Measurements from ENCODE around the gene APOBEC2. TPM values are rescaled to one million over a fixed set of nuclear protein-coding genes. Genes with fewer than 3 reads are reported as not detected.
"Not testable (repeated sequence)": the region's sequence is repeated elsewhere in the genome, so short reads cannot be mapped to it uniquely, and the experiment has no call there.

Gene APOBEC2
- polyA plus RNA-seq (ENCODE audit: insufficient read length): 433 TPM

- DNase-seq: peak; percentile 31
These were observed at the start of gene APOBEC2 for GRCh38 chr6:41053041-41053440. Gene APOBEC2 (plus strand): TSS chr6:41053202. CDS start chr6:41053348, 146 bp downstream.

- DNase-seq: peak; percentile 29
These were observed 46.8 kb upstream of the APOBEC2 start for GRCh38 chr6:41006217-41006616.

GRCh38 chr6:41006980-41007379 is 46.0 kb upstream of the APOBEC2 start:
- DNase-seq: not testable (repeated sequence)

- no peak for DNase-seq
These were observed 45.0 kb upstream of the APOBEC2 start for GRCh38 chr6:41008011-41008410.

- no peak for DNase-seq
These were observed 43.3 kb upstream of the APOBEC2 start for GRCh38 chr6:41009669-41010068.

- DNase-seq: no peak
These were observed 41.3 kb upstream of the APOBEC2 start for GRCh38 chr6:41011673-41012072.

- DNase-seq: no peak
These were observed 39.4 kb upstream of the APOBEC2 start for GRCh38 chr6:41013466-41014153.

- DNase-seq: no peak
These were observed 38.2 kb upstream of the APOBEC2 start for GRCh38 chr6:41014780-41015179.

- not testable (repeated sequence) for DNase-seq
These were observed 37.1 kb upstream of the APOBEC2 start for GRCh38 chr6:41015860-41016259.

- DNase-seq: no peak
These were observed 35.3 kb upstream of the APOBEC2 start for GRCh38 chr6:41017663-41018062.

GRCh38 chr6:41021832-41022231 is 31.2 kb upstream of the APOBEC2 start:
- DNase-seq: no peak

- DNase-seq: no peak
These were observed 30.7 kb upstream of the APOBEC2 start for GRCh38 chr6:41022294-41022693.

- no peak for DNase-seq
These were observed 29.9 kb upstream of the APOBEC2 start for GRCh38 chr6:41023114-41023513.

GRCh38 chr6:41025966-41026530 is 27.0 kb upstream of the APOBEC2 start:
- DNase-seq: no peak

GRCh38 chr6:41027241-41027640 is 25.8 kb upstream of the APOBEC2 start:
- no peak for DNase-seq

GRCh38 chr6:41027799-41028560 is 25.0 kb upstream of the APOBEC2 start:
- peak; percentile 87 for DNase-seq

- peak; percentile 26 for DNase-seq
These were observed 24.2 kb upstream of the APOBEC2 start for GRCh38 chr6:41028561-41029412.

GRCh38 chr6:41032830-41033229 is 20.2 kb upstream of the APOBEC2 start:
- DNase-seq: no peak

GRCh38 chr6:41033776-41034175 is 19.2 kb upstream of the APOBEC2 start:
- DNase-seq: no peak

- DNase-seq: no peak
These were observed 16.8 kb upstream of the APOBEC2 start for GRCh38 chr6:41036186-41036585.

- DNase-seq: no peak
These were observed 16.4 kb upstream of the APOBEC2 start for GRCh38 chr6:41036601-41037000.

- DNase-seq: no peak
These were observed 15.7 kb upstream of the APOBEC2 start for GRCh38 chr6:41037107-41037900.
